ENCODE measurements around the gene LDHAL6A. TPM values are rescaled to one million over a fixed set of nuclear protein-coding genes. Genes with fewer than 3 reads are reported as not detected.

The LDHAL6A gene
- total and polyA plus RNA-seq, 2 of the 13 experiments (the other 11 are each of a cell fraction or from before 2014, with no cell fraction given): not detected

GRCh38 chr11:18495271-18495670 lies 39.6 kb downstream of the LDHAL6A start:
- H3K9ac ChIP-seq (ENCODE audit: insufficient read depth, low read depth, low read length): no peak overlapping the region
- intact Hi-C loops (cut with micrococcal nuclease; ENCODE audit: unreplicated experiment): no loop called here
- DNase-seq (ENCODE audit: low spot score): no peak
- H3K4me2 ChIP-seq (ENCODE audit: low read depth, low read length): no peak overlapping the region
- H3K4me1 ChIP-seq (ENCODE audit: insufficient read depth, low read length): peaks cover 7% of the 10 kb centered on the region; the same call in 1 of the 2 replicates
- POLR2A ChIA-PET: no interaction called here
- no TSS peak for BruUV-seq (replicated peaks)
- H3K36me3 ChIP-seq (replicated peaks in 1 of 2; ENCODE audit: control insufficient read depth in 1 of 2, insufficient read depth in 2 of 2, low read length in 2 of 2): peaks cover 12 to 60% of the 10 kb centered on the region in 2 experiments
- H3K27ac ChIP-seq (ENCODE audit: extremely low read length, insufficient read depth, low read length): no peak overlapping the region
- CTCF ChIA-PET (ENCODE audit: low intra/inter-chr PET ratio, low total read pairs): no interaction called here
- ATAC-seq: no peak
- no peaks in the 10 kb centered on the region for H3K79me2 ChIP-seq (ENCODE audit: insufficient read depth, low read length)
- FAIRE-seq: no peak
- no peaks in the 10 kb centered on the region for H4K20me1 ChIP-seq (ENCODE audit: insufficient read depth, low read length)
- H3K9me3 ChIP-seq (ENCODE audit: low read length): no peaks in the 10 kb centered on the region
- no peak overlapping the region for H3K4me3 ChIP-seq (replicated peaks in 1 of 3; ENCODE audit: insufficient read depth in 1 of 3, low read depth in 2 of 3, low read length in 3 of 3)
- H3K27me3 ChIP-seq (ENCODE audit: control insufficient read depth in 1 of 2, insufficient read depth in 2 of 2, low read length in 2 of 2): no peaks in the 10 kb centered on the region; a peak in 1 of 5 replicates
- in situ Hi-C loops (cut with HindIII; ENCODE audit: extremely low pct_ligation_motif_present, low pct_unique_long_range_greater_than_20kb): no loop called here
- H2AFZ ChIP-seq (ENCODE audit: low read length): no peak overlapping the region
- no peak for TF ChIP-seq NR0B2 (CRISPR knock-in tag; IDR thresholded peaks at IDR 0.05)
- no peak for TF ChIP-seq GATAD1 (CRISPR knock-in tag; IDR thresholded peaks at IDR 0.05)
- no peak for TF ChIP-seq ARID5B (CRISPR knock-in tag; IDR thresholded peaks at IDR 0.05)
- no peak for TF ChIP-seq ZNF383 (CRISPR knock-in tag; IDR thresholded peaks at IDR 0.05; ENCODE audit: borderline replicate concordance)
- TF ChIP-seq ZFYVE20 (CRISPR knock-in tag; IDR thresholded peaks at IDR 0.05; ENCODE audit: borderline replicate concordance, low read depth): no peak
- no peak for TF ChIP-seq ZNF549 (CRISPR knock-in tag; IDR thresholded peaks at IDR 0.05)
- no peak for TF ChIP-seq HES4 (CRISPR knock-in tag; IDR thresholded peaks at IDR 0.05; ENCODE audit: borderline replicate concordance)
- no peak for TF ChIP-seq TRIM24 (CRISPR knock-in tag; IDR thresholded peaks at IDR 0.05)
- no peak for TF ChIP-seq PPARG (CRISPR knock-in tag; conservative IDR thresholded peaks at IDR 0.05)
- no peak for TF ChIP-seq YY1 (IDR thresholded peaks at IDR 0.05; ENCODE audit: insufficient read depth, insufficient replicate concordance, low read depth, low read length)
- no peak for TF ChIP-seq SNAPC4 (CRISPR knock-in tag; IDR thresholded peaks at IDR 0.05)
- TF ChIP-seq SIX1 (CRISPR knock-in tag; IDR thresholded peaks at IDR 0.05; ENCODE audit: borderline replicate concordance): no peak
- TF ChIP-seq ASH2L (IDR thresholded peaks at IDR 0.05; ENCODE audit: insufficient read length, low read depth, low read length): no peak
- TF ChIP-seq ZFP90 (CRISPR knock-in tag; IDR thresholded peaks at IDR 0.05; ENCODE audit: borderline replicate concordance): no peak
- TF ChIP-seq ZSCAN29 (CRISPR knock-in tag; conservative IDR thresholded peaks at IDR 0.05): no peak
- no peak for TF ChIP-seq ZNF761 (CRISPR knock-in tag; conservative IDR thresholded peaks at IDR 0.05)
- no peak for TF ChIP-seq ZNF614 (CRISPR knock-in tag; IDR thresholded peaks at IDR 0.05; ENCODE audit: borderline replicate concordance)

Data from HepG2 (cell line).